Upper lobe of left lung (tissue), 4 donors: ENCODE data around the gene ITCH.

Experiments used
- CTCF ChIP-seq, 6 experiments: fragments of 450-650 bp in 4 of 6; fragments of 200-600 bp in 2 of 6; sonication (generic) in 2 of 6; IDR thresholded peaks; one replicate each; pipeline ENCODE4 v1.5.1; 2016 to 2019; ENCODE audit warnings: antibody characterized with exemption in 6 of 6
- POLR2A ChIP-seq, 4 donors: fragments of 450-650 bp; IDR thresholded peaks; one replicate each; pipeline ENCODE4 v1.5.1; 2016 to 2017; ENCODE audit warnings: antibody characterized with exemption in 4 of 4, mild to moderate bottlenecking in 2 of 4
- POLR2AphosphoS5 ChIP-seq, 2 donors: sonication (generic); formaldehyde crosslinking; IDR thresholded peaks; one replicate each; pipeline ENCODE4 v1.5.1; 2017; ENCODE audit warnings: antibody characterized with exemption in 2 of 2

DNA sequence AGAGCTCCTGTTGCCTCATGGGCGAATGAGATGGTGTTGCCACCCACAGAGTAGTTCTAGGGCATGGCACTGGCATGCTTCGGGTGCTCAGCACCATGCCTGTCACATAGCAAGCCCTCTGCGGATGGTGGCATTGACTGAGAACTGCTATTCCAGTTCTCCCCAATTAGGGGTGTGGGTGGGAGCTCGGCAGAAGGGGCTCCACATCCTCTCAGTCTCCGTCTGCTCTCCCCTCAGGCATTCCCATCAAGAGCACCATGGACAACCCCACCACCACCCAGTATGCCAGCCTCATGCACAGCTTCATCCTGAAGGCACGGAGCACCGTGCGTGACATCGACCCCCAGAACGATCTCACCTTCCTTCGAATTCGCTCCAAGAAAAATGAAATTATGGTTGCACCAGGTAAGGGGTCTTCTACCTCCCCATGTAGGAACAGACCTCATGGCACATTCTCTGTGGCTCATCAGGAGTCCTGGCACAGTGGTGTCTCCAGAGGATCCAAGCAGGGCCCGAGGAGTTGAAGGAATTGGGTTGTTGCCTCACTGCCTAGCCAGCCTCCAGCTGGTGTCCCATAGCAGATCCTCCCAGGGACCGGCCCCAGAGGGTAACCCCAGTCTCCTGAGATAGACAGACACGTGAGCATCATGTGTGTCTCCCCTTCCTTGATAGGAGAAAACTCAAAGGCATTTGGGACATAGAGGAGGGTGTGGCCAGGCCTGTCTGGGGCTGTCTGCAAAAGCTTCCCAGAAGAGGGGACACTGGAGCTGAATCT, 171.5 kb downstream of the ITCH start:
- TF ChIP-seq POLR2A (IDR thresholded peaks at IDR 0.05) (no peak), CTCF (IDR thresholded peaks at IDR 0.05) (no peak), POLR2AphosphoS5 (IDR thresholded peaks at IDR 0.05) (no peak)
